Frontal cortex (tissue), 4 donors: Measurements from ENCODE around the gene GBA3. TPM values are rescaled to one million over a fixed set of nuclear protein-coding genes. Genes with fewer than 3 reads are reported as not detected.

Experiments used
- DNase-seq, 2 donors: peaks; one replicate each; pipeline ENCODE4 v3.0.0; 2012; ENCODE audit warnings: low spot score in 2 of 2
- FAIRE-seq: peaks from 2 replicates; lab custom pipeline; 2012; peaks lifted over from hg19 to GRCh38; lab: Jason Lieb, UNC
- total RNA-seq: library from RNA; depleted of rRNA; stranded (reverse); fragments of >200 nt; gene quantifications from one replicate; pipeline ENCODE4 v1.2.3, GENCODE V29; 2014
- donor health status: control.
- donor health status: control.
- donor health status: control.

The GBA3 gene
- total RNA-seq, 1 donor from 2014 or later: 0.41 TPM

DNA sequence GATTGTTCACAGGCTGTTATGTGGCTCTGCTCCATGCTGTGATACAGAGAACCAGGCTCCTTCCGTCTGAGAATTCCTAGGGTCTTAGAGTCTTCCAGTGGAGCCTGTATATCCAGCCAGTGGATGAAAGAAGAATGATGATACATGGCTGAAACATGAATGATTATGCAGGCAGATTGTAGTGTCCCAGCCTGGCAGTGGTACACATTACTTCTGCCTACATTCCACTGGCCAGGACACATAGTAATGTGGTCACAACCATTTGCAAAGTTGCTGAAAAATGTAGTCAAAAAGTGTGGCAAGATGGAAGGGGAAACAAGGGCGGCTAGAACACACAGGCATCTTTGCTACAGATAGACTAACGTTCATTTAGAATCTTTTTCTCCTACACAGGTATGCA is 4.5 kb upstream of the GBA3 start:
- DNase-seq (no peak), FAIRE-seq (no peak)

DNA sequence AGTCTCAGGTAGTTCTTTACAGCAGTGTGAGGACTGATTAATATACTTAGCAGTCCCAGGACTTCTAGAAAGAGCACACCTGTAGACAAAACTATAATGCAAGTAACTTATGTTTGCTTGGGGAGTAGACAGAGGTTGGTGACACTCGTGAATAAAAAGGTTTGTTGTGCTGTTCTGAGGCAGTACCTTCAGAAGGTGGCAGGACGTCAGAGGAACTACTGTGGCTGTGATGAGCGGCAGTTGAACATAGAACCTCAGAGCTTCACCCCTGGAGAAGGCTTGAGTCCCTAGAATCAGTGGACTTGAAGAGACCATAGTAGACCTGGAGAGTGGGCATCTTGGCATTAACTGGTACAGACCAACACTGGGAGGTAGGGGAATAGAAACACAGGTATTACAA is 3.3 kb upstream of the GBA3 start:
- FAIRE-seq: no peak
- DNase-seq: no peak

DNA sequence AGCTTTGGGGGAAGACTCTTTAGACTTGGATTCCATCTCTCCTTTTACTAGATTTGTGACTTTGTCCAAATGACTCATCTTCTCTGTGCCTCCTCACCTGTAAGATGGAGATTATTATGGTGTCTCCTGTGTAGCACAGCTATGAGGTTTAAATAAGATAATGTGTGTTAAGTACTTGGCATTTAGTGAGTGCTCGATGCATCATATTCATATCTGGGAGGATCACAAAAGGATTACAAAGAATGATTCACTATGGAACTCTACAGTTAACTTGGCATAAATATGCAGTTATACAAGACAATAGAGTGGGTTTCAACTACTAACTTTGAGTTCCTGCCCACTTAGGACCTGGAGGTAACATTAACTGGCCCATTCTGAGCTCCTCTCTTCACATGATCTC is 2.3 kb downstream of the GBA3 start:
- no peak for FAIRE-seq
- DNase-seq: no peak

DNA sequence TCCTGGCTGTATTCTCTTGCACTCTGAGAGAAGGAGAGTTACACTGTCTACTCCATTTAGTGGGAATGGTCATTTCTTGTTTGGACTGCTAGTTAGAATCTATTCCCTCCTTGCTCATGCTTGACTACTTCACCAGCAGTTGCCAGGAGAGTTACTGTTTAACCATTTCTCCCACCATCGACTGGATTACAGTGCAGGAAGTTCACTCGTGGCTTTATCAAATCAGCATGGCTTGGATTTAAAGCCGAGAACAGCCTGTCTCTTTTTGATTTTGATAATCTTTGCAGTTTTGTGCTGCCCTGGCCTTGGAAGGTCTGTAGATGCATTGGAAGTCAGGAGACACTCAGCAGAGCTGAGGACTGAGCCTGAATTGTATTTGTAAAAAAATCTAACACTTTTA is 3.2 kb downstream of the GBA3 start:
- DNase-seq (no peak), FAIRE-seq (no peak)

DNA sequence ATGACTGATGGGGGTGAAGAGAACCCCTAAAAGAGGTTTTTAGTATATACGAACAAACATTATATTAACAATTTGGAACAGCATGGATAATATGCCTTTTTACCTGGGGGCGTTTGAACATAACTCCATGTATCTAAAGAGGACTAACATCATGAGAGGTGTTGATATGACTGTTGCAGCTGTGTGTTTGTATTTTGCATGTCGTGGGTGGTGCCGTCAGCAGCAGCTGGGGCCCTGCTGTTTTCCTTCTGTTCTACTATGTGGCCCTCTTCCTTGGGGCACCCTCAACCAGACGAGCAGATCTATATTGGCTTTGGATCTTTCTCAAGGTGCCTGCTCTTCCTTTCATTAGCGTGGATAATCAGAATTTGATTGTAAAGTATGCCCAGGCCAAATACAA is 11.2 kb downstream of the GBA3 start:
- FAIRE-seq (no peak), DNase-seq (no peak)

DNA sequence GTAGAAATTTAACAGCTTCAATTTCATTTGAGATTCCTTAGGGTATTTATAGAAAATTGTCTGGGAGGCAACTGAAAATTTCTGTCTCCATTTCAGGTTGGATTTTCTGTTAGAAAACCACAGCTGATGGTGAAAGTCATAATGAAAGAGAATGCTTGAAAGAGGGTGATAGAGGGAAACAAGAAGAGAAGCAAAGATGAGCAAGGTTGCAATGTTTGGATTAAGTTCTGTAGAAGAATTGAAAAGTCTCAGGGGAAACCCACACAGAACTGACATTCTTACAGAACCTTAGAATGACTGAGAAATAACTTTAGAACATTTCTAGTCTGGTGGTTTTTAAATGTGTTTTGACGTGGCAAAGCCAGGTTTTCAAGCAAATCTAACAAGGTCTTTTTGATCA is 14.7 kb downstream of the GBA3 start:
- no peak for FAIRE-seq
- no peak for DNase-seq

DNA sequence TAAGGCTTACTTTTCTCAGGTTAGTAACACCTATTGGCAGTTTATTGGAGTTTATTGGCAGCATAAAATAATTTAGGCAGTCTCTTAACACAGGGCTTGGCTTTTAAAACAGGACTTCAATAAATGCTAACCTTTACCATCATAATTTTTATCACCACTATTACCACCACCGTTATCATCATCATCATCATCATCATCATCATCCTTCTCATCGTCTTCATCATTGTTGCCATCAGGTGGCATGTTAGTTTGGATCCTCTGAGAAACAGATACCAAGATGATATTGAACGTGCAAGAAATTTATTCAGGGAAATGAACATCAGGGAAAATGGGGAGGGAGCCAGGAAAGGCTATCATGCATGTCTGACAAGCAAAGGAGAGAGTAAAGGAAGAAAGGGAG is 16.2 kb downstream of the GBA3 start:
- FAIRE-seq (no peak), DNase-seq (no peak)

DNA sequence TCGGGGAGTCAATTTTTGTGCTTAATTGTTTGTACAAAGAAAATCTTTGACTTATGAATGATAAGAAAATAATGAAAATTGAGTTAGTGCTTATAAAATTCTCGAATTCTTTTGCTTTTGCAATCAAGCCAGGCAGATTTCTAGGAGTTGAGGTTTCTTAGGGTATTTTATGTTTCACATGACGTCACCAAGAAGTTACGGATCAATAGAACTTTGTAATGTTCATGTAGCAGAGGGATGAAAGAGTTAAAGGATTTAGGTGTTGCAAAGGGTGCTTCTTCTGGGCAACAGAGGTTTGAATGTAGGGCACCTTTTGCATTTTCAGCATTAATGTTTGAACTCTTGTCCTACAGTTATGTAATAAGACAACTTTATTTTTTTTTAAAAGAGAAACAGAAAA is 19.4 kb downstream of the GBA3 start:
- FAIRE-seq: no peak
- DNase-seq: no peak

DNA sequence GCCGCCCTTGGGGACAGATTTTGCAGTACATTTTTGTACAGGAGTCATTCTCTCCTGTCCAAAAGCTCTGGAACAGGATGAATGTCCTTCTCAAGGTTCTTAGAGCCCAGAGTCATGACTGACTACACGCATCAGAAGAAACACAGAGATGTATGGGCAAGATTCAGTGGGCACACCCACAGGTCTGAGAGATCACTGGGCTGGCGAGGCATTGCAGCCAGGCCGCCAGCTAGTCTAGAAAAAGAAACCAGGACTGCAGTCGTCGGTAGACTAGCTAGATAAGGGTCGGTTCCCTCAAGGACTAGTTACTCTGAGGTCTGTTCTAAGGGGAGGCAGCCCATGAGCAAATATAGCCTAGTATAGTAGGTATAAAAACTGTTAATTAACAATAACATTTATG is 19.8 kb downstream of the GBA3 start:
- no peak for FAIRE-seq
- no peak for DNase-seq

DNA sequence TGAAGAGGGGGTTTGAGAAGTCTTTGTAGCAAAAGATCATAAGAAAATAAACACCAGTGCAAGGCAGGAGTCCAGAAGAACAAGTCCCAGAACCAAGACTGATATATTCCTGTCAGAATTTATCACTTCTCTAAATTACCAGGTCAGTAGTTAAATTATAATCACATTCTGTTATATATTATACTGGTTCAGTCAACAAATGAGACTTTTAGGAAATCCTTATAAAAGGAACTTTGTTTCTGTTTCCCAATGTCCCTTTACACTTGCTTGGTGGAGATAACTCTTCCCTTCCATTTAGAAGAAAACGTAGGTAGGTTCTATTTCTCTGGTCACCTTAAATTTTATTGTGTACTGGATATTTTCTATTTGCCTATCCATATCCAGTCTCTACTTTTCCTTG is 21.1 kb downstream of the GBA3 start:
- DNase-seq (no peak), FAIRE-seq (no peak)

DNA sequence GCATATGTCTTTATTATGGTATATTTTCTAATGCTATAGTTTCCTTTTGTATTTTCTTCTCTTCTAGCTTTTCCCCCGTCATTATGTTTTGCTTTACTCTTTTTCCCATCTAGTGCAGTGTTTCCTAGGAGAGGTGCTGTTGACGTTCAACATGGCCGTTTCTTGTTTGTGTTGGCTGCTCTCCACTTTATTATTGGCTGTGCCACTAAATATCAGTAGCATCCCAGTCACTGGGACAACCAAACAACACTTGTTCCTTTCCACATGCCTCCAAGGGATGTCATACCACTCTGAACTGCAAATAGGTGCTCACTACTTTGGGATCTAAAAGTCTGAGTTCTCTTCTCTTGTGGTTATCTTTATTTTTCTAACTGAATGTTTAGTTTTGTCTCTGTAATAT is 26.5 kb downstream of the GBA3 start:
- no peak for FAIRE-seq
- no peak for DNase-seq

DNA sequence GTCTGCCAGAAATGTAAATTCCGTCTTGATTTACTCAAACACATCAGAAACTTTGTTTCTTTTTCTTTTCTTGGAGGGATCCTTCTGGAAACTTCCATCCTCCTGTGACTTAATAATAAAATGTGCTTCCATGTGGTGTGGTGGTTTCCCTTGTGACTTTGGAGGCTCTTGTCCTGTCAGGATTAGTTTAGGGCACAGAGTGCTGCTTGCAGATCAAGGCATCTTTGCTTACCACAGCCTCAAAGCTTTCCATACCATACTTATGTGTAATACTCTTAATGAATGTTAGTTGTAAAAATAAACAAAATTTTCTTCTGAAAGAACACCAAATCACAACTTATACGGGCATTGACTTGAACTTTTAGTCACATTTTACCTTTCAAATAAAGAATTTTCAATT is 27.4 kb downstream of the GBA3 start:
- no peak for FAIRE-seq
- DNase-seq: no peak

DNA sequence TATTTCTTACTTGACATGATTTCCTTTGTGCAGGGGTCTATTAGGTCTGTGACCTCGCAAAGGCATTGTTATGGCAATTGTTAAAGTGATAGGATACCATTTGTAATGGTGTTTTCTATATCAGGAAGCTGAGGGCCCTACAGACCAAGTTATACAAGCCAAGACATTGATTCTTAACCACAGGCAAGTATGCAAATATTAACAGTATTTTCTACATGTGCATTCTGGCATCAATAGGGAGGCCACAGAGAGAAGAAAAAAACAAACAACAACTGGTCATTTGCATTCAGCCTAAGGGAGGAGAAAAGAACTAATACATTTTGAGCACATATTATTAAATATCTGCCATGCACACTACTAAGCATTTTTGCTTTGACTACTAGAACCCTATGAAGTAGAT is 28.5 kb downstream of the GBA3 start:
- no peak for FAIRE-seq
- no peak for DNase-seq

DNA sequence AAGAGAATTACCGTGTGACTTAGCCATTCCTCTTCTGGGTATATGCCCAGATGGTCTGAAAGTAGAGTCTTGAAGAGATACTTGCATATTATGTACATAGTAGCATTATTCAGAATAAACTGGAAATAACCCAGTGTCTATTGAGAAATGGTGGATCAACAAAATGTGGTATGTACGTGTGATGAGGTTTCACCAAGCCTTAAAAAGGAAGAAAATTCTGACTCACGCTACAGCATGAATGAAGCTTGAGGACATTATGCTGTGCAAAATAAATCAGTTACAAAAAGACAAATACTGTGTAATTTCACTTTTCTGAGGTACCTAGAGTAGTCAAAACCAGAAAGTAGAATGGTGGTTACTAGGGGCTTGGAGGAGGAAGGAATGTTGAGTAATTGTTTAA is 37.3 kb downstream of the GBA3 start:
- no peak for DNase-seq
- no peak for FAIRE-seq

DNA sequence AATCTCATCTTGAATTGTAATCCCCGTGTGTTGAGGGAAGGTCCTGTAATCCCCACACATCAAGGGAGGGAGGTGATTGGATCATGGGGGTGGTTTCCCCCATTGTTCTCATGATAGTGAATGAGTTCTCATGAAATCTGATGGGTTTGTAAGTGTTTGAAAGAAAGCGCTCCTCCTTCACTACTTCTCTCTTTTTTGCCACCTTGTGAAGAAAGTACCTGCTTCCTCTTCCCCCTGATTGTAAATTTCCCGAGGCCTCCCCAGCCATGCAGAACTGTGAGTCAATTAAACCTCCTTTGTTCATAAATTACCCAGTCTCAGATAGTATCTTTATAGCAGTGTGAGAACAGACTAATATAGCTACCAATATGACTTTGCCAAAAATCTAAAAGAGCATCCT is 41.1 kb downstream of the GBA3 start:
- DNase-seq (no peak), FAIRE-seq (no peak)

DNA sequence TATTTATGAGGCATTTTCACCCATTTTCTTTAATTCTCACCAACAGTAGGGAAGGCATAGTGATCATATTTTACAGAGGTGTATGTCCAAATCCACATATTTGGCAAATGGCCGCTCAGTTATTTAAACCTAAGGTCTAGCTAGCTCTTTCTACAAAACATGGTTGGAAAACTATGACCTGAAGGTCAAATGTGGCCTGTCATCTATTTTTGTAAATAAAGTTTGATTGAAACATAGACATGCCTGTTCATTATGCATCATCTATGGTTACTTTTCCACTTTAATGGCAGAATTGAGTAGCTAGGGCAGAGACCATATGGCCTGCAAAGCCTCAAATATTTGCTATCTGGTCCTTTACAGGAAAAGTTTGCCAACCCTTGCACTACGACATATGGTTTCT is 44.2 kb downstream of the GBA3 start:
- no peak for DNase-seq
- no peak for FAIRE-seq

DNA sequence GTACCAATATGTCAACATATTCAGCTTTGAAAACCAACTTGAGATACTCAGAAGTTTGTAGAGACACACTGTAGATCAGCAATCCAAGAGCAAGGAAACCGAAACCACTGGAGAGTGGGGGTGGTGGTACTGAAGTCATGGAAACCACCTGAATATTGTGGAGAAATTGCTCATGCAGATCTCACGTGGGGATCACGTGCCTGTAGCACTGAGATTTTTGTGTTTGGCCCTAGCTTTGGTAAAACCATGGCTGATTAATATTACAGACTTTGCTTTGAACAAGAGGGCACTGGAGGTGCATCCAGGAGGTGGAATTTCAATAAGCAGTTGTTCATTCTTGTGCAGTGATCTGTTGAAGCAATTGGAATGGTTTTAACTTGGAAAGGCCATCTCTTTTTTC is 47.2 kb downstream of the GBA3 start:
- FAIRE-seq (no peak), DNase-seq (no peak)

DNA sequence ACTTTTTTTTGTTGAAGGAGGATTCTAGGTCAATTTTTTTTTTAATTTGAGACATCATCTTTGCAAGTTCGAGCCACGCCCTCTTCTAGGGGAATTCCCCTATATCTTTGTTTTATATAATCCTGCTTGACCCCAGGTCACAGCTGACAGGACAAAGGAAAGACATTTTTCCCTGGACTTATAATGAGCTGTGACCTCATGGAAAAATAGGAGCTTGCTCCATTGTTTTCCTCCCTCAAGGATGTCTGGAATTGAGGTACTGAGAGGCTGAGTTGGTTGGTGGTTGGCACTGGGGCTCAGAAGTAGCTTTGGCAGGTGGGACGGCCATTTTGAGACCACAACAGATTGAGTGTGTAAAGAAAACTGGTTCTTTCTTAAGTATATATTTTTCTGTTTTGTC is 49.0 kb downstream of the GBA3 start:
- FAIRE-seq (no peak), DNase-seq (no peak)

DNA sequence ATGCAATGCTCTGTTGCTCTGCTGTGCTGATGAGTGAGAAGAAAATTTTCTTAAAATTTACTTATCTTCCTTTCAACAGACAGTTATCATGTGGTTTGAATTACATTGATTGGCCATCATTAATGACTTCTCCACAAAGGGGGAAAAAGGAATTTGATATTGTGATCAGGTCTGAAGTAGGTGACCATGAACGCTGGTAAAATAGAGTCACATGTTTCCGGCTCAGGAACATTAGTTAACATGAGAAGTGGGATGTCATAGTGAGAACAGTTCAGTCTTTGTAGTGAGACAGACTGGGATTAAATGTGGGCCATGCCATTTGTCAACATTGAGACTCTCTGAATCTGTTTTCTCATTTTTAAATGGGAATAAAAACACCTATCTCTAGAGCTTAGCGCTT is 50.6 kb downstream of the GBA3 start:
- FAIRE-seq: no peak
- DNase-seq: no peak

DNA sequence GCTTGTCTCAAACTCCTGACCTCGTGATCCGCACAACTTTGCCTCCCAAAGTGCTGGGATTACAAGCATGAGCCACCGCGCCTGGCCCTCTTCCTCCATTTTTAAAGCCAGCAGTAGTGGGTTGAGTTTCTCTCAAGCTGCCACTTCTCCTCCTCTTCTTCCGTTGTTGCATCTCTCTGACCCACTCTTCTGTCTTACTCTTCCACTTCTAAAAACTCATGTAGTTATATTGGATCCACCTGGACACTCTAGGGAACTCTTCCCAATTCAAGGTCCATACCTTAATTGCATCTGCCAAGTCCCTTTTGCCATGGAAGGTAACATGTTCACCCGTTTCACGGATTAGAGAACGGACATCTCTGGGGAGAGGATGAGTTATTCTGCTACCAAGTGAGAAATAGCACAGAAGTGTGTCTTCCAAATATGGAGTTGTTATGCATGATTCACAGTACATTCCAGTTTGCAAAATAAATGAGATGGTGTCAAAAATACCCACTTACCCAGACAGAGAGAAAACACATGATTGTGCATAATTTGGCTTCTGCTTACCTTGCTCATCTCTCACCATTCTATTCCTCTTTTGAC is 51.8 kb downstream of the GBA3 start:
- no peak for DNase-seq
- no peak for FAIRE-seq

DNA sequence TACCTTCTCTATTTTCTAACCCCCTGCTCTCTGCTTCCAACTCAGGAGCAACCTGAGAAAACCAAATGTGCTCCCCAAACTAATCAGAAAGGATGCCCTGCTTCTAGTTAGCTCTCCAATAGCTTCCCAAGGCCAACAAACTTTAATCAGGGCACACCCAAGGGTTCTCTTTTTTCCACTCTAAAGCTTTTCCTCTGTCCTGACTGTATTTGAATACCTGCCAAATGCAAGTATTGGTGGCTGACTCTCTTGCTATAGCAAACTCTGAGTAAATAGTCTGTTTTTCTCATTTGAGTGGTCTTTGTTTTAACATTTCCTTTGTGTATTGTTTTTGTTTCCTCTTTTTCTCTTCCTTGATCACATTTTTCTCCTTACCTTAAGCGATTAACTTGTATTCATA is 52.5 kb downstream of the GBA3 start:
- FAIRE-seq (no peak), DNase-seq (no peak)

DNA sequence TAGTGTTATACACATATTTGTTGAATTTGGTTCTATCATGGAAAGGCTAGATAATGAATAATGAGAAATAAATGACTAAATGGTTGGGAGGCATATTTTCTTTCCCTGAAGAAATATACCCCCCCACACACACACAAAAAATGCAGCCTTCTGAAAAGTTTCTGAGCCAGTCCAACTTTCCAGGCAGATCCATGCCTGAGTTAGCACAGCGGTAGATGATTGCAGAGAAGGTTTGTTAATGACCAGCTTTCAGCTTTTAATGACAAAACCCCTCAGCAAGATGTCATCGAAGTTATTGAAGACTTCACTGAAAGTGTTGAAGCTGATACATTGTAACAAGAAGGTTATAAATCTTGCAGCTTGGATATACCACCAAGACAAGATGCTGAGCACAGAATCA is 61.4 kb downstream of the GBA3 start:
- FAIRE-seq (no peak), DNase-seq (no peak)

DNA sequence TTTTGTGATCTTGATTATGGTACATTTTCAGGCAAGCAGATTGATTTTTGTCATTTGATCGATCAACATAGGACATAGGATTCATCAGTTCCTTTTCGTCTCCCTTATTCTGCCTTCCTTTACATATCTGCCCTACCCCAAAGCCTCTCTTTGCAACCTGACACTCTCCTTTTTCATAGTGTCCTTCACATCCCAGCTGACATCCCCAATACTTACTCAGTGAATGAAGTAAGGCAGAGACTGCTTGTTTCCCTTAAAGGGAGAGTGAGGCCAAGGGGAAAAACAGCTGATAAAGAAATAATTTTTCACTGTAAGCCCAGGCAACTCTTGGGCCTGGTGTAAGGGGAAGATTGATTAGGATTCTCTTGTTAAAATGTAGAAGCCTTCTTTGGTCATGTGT is 69.8 kb downstream of the GBA3 start:
- DNase-seq (no peak), FAIRE-seq (no peak)
